Right forelimb (tissue), 1 donor: ENCODE results near the gene BAG3.
A peak's percentile ranks its signal among the peaks of the same experiment; 100 is the strongest.
"Not testable (repeated sequence)": the region's sequence is repeated elsewhere in the genome, so short reads cannot be mapped to it uniquely, and the experiment has no call there.

Source experiments
- DNase-seq: peaks from one replicate; pipeline ENCODE4 v3.0.0-alpha.2; 2018

Gene BAG3

DNA sequence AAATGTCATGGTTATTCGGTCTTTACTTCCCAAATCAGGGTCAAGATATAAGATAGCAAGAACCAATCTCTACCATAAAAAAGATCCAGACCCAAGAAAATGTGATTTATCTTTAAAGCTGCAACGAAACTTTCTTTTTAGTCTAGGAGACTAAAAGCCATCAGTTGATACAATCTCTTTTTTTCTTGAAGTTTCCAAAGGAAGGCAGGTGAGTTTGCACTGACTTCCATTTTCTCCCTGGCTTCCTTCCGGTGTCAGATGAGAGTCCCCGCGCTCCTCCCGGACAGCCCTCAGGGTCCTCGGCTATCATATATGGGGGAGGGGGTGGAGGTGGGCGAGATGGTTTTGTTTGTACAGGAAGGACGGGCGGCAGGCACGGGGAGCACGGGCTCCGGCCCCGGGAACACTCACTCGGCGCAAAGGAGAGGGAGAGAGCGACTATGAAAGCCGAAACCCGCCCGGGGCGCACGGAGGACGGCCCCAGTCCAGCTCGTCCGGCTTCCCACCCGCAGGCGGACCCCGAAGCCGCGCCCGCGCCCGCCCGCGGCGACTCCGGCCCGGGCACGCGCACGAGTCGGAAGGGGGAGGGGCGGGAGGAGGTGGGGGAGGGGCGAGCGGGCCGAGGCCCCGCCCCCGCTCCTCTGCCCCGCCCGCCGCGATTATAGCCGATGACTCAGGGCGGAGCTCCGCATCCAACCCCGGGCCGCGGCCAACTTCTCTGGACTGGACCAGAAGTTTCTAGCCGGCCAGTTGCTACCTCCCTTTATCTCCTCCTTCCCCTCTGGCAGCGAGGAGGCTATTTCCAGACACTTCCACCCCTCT, at the start of gene BAG3:
Gene BAG3, plus strand, starts transcription at position 689 of the 822 bp plus-strand sequence. CDS start 296 bp downstream, outside the sequence.
- DNase-seq = peak; percentile 96

DNA sequence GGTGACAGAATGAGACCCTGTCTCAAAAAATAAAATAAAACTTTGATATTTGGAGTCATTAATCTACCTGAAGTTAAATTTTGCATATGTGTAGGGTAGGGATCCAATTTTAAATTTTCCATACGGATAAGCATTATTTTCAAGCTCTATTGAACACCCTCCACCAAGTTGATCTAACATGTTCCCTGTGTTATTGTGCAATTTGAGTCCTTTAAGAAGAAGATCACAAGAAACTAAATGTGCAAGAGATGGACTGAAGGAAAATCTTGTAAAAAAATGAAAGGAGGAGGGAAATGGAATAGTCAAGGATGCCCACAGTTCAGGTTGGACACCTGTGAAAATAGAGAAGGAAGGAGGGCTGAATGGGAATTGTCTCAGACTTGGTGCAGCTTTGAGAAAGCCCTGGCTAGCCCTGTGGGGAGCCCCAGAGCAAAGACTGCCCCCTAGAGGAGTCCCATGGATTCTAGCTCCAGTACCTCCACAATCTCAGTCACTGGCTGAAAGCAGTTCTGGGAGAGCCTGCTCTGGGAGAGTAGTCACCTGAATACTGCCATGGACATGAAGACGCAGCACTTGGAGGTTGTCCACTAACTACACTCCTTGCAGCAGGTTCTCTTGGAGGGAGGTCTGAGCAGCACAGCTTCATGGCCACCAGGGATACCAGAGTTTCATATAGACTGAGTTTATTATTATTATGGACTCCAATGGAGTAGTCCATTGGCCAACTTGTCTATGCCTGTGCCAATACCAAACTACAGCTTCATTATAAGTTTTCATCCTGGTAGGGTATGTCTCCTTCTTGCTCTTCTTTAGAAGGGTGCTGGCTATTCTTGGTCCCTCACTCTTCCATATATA, 48.7 kb upstream of the BAG3 start:
- no peak for DNase-seq

- DNase-seq = no peak
Measured at GRCh38 chr10:119604468-119604867, 46.7 kb upstream of the BAG3 start.

DNA sequence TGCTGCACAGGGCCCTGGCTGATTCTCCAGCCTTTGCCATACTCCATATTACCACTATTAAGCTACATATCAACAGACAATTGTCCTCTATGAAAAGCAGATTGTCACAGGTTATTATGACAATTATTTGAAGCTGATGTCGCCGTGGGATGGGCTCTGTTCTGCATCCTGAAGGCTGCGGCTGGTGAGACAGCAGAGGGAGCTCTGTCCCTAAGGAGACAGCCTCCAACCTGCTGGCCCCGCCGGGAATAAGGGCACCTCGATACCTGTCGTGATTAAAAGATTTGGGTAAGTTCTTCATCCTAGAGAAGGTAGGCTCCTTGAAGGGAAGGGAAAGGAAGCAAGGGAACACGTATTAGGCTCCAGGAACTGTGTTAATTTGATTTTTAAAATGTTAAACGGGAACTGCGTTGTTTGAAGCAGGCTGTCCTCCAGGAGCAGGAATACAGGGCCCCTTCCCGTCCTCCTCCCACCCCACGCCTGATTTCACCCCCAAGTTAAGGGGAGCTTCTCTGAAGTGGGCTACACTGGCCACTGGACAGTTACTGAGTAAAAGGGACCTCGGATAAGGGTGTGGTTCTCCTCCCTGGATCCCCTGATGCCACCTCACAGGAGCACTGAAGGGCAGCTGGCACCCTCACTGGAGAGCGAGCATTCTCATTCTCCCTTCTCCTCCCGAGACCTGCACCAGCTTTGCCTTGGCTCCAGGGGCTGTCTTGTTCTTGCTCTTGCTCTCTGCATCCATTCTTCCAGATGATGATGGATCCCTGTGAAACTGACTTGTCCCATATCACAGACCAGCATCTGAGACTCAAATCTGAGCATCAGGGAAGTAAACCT, 42.6 kb upstream of the BAG3 start:
- no peak for DNase-seq

DNA sequence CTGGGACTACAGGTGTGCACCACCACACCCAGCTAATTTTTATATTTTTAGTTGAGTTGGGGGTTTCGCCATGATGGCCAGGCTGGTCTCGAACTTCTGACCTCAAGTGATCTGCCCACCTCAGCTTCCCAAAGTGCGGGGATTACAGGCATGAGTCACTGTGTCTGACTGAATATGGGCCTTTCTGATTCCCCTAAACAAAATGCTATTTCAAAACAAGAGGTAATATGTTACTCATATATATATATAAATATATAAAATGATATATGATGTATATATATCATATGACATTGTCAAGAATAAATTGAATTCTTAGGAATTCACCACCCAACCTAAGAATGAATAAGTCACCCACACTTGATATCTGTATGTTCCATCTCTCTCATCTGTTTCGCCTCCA, 41.7 kb upstream of the BAG3 start:
- DNase-seq = no peak

DNA sequence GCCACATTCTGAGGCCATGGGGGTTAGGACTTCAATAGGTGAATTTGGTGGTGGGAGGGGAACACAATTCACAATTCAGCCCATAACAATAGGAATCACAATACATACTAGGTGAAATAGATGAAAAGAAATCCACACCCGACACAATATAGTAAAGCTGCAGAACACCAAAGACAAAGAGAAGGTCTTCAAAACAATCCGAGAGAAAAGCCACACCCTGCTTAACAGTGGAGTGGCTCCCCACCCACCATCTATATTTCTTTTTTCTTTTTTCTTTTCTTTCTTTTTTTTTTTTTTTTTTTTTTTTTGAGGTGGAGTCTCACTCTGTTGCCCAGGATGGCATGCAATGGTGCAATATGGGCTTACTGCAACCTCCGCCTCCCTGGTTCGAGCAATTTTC, 39.7 kb upstream of the BAG3 start:
- no peak for DNase-seq

GRCh38 chr10:119613741-119614140, 37.4 kb upstream of the BAG3 start:
- no peak for DNase-seq

DNA sequence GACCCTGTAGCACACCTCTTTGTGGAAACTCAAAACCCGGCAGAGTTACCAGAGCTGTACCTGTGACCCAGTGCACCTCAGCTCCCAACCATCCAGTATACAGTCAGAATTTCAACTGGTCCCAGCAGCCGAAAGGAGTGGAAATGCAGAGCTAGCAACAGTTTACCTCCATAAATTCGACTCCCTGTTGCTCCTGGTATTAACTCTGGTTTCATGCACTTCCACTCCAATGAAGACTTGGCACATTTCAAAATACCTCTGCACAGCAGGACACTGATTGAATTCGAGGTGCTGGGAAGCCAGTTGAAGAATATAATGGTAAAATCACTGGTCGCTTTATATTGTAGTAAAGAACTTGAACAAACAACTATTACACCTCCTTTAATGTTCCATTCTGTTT, 36.5 kb upstream of the BAG3 start:
- no peak for DNase-seq

DNA sequence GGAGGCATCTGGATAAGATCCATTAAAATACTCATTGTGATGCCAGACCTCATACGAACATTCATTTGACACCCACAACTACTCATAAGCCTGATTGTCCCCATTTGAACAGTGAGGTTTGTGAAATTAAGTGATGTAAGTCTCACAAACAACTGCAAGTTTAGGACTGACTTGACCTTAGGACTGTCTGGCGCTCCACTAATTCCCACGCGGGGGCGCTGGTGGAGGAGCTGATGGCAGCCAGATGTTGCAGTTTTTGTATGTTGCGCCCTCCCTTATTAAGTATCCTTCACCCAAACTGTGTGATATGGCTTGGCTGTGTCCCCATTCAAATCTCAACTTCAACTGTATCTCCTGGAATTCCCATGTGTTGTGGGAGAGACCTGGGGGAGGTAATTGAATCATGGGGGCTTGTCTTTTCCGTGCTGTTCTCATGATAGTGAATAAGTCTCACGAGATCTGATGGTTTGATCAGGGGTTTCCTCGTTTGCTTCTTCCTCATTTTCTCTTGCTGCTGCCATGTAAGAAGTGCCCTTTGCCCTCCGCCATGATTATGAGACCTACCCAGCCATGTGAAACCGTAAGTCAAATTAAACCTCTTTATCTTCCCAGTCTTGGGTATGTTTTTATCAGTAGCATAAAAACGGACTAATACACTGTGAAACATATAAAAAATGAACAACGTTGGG, 34.2 kb upstream of the BAG3 start:
- no peak for DNase-seq

- no peak for DNase-seq
Measured at GRCh38 chr10:119619215-119619614, 32.0 kb upstream of the BAG3 start.

- not testable (repeated sequence) for DNase-seq
Measured at GRCh38 chr10:119619811-119620210, 31.4 kb upstream of the BAG3 start.

DNA sequence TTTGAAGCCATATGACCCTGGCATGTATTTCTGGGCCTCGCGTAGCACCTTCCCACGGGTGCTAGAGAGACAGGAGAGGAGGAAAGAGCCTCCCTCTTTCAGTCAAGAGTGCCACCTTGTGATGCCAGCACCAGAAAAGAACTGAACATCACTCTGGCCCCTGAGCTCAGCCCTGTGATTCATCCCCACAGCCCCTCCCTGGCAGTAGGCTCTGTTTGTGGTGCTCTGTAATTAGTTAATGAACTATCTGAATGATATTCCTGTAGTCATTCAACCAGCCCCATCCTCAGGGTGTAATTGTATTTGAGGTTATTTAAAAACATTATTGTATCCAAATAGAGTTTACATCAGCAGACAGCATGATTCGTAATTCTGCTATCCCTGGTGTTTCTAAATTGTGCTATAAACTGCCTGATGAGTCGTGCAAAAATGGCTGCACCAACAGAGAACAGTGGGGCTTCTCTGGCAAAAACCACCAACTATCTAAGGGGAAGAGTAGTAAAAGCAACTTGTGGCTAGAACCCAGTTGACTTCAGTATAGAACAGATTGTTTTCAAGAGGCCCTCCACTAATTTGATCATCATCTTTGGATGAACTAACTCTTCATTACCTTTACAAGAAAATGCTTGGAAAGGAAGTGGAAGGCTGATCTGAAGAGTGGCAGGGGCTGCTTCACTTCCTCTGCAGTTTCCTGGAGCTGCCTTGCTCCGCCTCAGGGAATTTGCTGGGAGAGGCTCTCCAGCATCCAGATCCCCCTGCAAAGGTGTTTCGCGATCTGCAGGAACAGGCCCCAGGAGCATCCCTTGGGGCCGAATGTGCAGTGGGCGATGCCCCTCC, 30.7 kb upstream of the BAG3 start:
- DNase-seq = no peak

DNA sequence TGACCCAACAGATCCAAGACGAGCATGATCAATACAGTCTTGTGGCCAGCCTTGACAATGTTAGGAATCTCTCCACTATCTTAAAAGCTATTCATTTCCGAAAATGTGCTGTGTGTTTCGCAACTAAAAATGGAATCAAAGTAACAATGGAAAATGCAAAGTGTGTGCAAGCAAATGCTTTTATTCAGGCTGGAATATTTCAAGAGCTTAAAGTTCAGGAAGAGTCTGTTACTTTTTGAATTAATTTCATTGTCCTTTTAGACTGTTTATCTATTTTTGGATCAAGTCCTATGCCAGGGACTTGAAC, 30.1 kb upstream of the BAG3 start:
- no peak for DNase-seq

GRCh38 chr10:119625570-119626280, 25.5 kb upstream of the BAG3 start:
- no peak for DNase-seq

GRCh38 chr10:119630300-119630699, 20.9 kb upstream of the BAG3 start:
- DNase-seq = no peak

- no peak for DNase-seq
Measured at GRCh38 chr10:119633538-119634218, 17.5 kb upstream of the BAG3 start.

DNA sequence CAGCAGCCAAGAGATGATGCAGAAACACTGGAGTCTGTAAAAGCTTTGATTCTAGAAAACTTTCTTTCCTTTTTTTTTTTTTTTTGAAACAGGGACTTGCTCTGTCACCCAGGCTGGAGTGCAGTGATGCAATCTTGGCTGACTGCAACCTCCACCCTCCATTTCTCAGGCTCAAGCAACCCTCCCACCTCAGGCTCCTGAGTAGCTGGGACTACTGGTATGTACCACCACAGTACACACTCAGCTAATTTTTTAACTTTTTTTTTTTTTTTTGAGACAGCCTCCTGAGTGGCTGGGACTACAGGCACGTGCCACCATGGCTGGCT, 17.0 kb upstream of the BAG3 start:
- no peak for DNase-seq

- no peak for DNase-seq
Measured at GRCh38 chr10:119637631-119638030, 13.5 kb upstream of the BAG3 start.

- no peak for DNase-seq
Measured at GRCh38 chr10:119638982-119639381, 12.2 kb upstream of the BAG3 start.

- no peak for DNase-seq
Measured at GRCh38 chr10:119640384-119640783, 10.8 kb upstream of the BAG3 start.
